B cell (primary cell): ENCODE measurements around the gene IRF2BPL. TPM values are rescaled to one million over a fixed set of nuclear protein-coding genes. Genes with fewer than 3 reads are reported as not detected.

Source experiments
- ATAC-seq: fragments of 200-7000 bp; cut with Tn5 transposase; one replicate; pipeline ENCODE4 v1.10.0; 2021; ENCODE audit warnings: low read depth, mild to moderate bottlenecking, moderate number of reproducible peaks, moderate library complexity
- CTCF ChIA-PET: fragments of 350-600 bp; sonication (Branson Sonifier 250); formaldehyde crosslinking; loops from one replicate; lab custom pipeline; 2021; ENCODE audit warnings: antibody characterized with exemption, inconsistent platforms; lab: Charles Lee
- POLR2A ChIA-PET: fragments of 350-600 bp; sonication (Branson Sonifier 250); formaldehyde crosslinking; loops from one replicate; lab custom pipeline; 2021; ENCODE audit warnings: antibody characterized with exemption; lab: Charles Lee
- DNase-seq: peaks from one replicate; pipeline ENCODE4 v3.0.0; 2013
- H2AFZ ChIP-seq: 2 replicates; pipeline ENCODE4 v1.6.1; 2012; ENCODE audit warnings: mild to moderate bottlenecking, low read depth, low read length; ENCODE audit not compliant: insufficient read depth, poor library complexity, severe bottlenecking
- H3K27ac ChIP-seq, 2 donors: 1 replicate in 1 of 2; 2 replicates in 1 of 2; pipeline ENCODE4 v1.5.1; 2012 to 2013; ENCODE audit warnings: low read length in 2 of 2, mild to moderate bottlenecking in 2 of 2, moderate library complexity in 1 of 2
- H3K27me3 ChIP-seq, 4 experiments: fragments of 200-600 bp in 1 of 4; sonication (generic) in 1 of 4; replicated peaks in 1 of 4; 1 replicate in 2 of 4; 2 replicates in 2 of 4; pipeline versions ENCODE4 v1.6.1 to v1.7.0; 2013 to 2016; ENCODE audit warnings: low read length in 3 of 4, mild to moderate bottlenecking in 2 of 4, mixed read lengths in 1 of 4, moderate library complexity in 1 of 4; ENCODE audit not compliant: insufficient read depth in 4 of 4, control insufficient read depth in 3 of 4; ENCODE audit errors: control extremely low read depth in 1 of 4
- H3K36me3 ChIP-seq, 2 experiments: replicated peaks in 1 of 2; 1 replicate in 1 of 2; 2 replicates in 1 of 2; pipeline versions ENCODE4 v1.6.1 to v1.7.1; 2013; ENCODE audit warnings: low read length in 1 of 2; ENCODE audit not compliant: insufficient read depth in 2 of 2, control insufficient read depth in 1 of 2; ENCODE audit errors: control extremely low read depth in 1 of 2, extremely low read depth in 1 of 2
- H3K4me1 ChIP-seq, 2 donors: fragments of 200-600 bp in 1 of 2; sonication (generic) in 1 of 2; 1 replicate in 1 of 2; 2 replicates in 1 of 2; pipeline versions ENCODE4 v1.5.1 to v1.6.1; 2013 to 2017; ENCODE audit warnings: low read length in 2 of 2; ENCODE audit not compliant: control insufficient read depth in 2 of 2, insufficient read depth in 2 of 2
- H3K4me2 ChIP-seq: replicated peaks from 2 replicates; pipeline ENCODE3; 2012; ENCODE audit warnings: mild to moderate bottlenecking, low read depth, low read length; ENCODE audit not compliant: poor library complexity, severe bottlenecking
- H3K4me3 ChIP-seq, 5 experiments: fragments of 200-600 bp in 1 of 5; sonication (generic) in 1 of 5; 1 replicate in 3 of 5; 2 replicates in 2 of 5; pipeline versions ENCODE4 v1.5.1 to v1.7.0; 2011 to 2016; ENCODE audit warnings: low read length in 4 of 5, mild to moderate bottlenecking in 4 of 5, low read depth in 2 of 5, control low read depth in 1 of 5, moderate library complexity in 1 of 5; ENCODE audit not compliant: insufficient read depth in 1 of 5; ENCODE audit errors: control extremely low read depth in 1 of 5, extremely low read depth in 1 of 5
- H3K79me2 ChIP-seq: fragments of 200-600 bp; sonication (generic); one replicate; pipeline ENCODE4 v1.6.0; 2016; ENCODE audit warnings: low read length; ENCODE audit not compliant: control insufficient read depth, insufficient read depth
- H3K9ac ChIP-seq: fragments of 200-600 bp; sonication (generic); 2 replicates; pipeline ENCODE4 v1.6.1; 2017; ENCODE audit warnings: mild to moderate bottlenecking, low read length, moderate library complexity
- H3K9me3 ChIP-seq, 3 donors: one replicate each; pipeline versions ENCODE4 v1.6.1 to v1.7.1; 2013; ENCODE audit warnings: low read length in 2 of 3; ENCODE audit not compliant: control insufficient read depth in 2 of 3, insufficient read depth in 1 of 3; ENCODE audit errors: control extremely low read depth in 1 of 3
- H4K20me1 ChIP-seq: 2 replicates; pipeline ENCODE4 v1.6.0; 2012; ENCODE audit warnings: mild to moderate bottlenecking, low read length; ENCODE audit not compliant: insufficient read depth, control insufficient read depth, poor library complexity, severe bottlenecking
- H3K27ac Mint-ChIP-seq: one replicate; pipeline ENCODE4 v1.8.0; 2021; ENCODE audit warnings: mixed read lengths
- H3K27me3 Mint-ChIP-seq: one replicate; pipeline ENCODE4 v1.8.0; 2021; ENCODE audit warnings: mixed read lengths
- H3K4me1 Mint-ChIP-seq: one replicate; pipeline ENCODE4 v1.8.0; 2021; ENCODE audit warnings: mixed read lengths
- H3K4me3 Mint-ChIP-seq: one replicate; pipeline ENCODE4 v1.8.0; 2021; ENCODE audit warnings: mixed read lengths
- H3K9me3 Mint-ChIP-seq: one replicate; pipeline ENCODE4 v1.8.0; 2022; ENCODE audit warnings: mixed read lengths; ENCODE audit not compliant: insufficient read depth
- EZH2 ChIP-seq: IDR thresholded peaks from 2 replicates; pipeline ENCODE4 v1.6.1; 2012; ENCODE audit warnings: borderline replicate concordance, low read depth, mild to moderate bottlenecking, moderate library complexity, low read length; ENCODE audit not compliant: insufficient read depth, poor library complexity, severe bottlenecking
- WGBS: methylation state at CpG from one replicate; pipeline ENCODE4 v1.1.5; 2013; ENCODE audit warnings: missing lambda C conversion rate; ENCODE audit not compliant: insufficient coverage; 5-methylcytosine and 5-hydroxymethylcytosine counted together
- intact Hi-C: fragments of 100-400 bp; cut with micrococcal nuclease; formaldehyde crosslinking; loops from one replicate; pipeline ENCODE4 v1.10.0; 2022
- polyA plus RNA-seq: library from polyadenylated mRNA; depleted of rRNA; stranded (reverse); fragments of >200 nt; gene quantifications from 2 replicates; pipeline ENCODE4 v1.2.3, GENCODE V29; 2012
- total RNA-seq, 2 donors: library from RNA; stranded (reverse); fragments of 120-200 nt in 1 of 2; gene quantifications; 1 replicate in 1 of 2; 2 replicates in 1 of 2; pipeline versions ENCODE4 v1.2.3 to v1.2.4, GENCODE V29; 2013 to 2022
- TF ChIP-seq, protein P1 (sequence below): fragments of 200-600 bp; IDR thresholded peaks from one replicate; pipeline ENCODE4 v1.8.0; 2022; ENCODE audit warnings: antibody characterized with exemption, mild to moderate bottlenecking

Gene IRF2BPL
- total and polyA plus RNA-seq, 2 donors (not counting 1 experiment from before 2014, with no cell fraction given), result 27.9 to 34.0 TPM

DNA sequence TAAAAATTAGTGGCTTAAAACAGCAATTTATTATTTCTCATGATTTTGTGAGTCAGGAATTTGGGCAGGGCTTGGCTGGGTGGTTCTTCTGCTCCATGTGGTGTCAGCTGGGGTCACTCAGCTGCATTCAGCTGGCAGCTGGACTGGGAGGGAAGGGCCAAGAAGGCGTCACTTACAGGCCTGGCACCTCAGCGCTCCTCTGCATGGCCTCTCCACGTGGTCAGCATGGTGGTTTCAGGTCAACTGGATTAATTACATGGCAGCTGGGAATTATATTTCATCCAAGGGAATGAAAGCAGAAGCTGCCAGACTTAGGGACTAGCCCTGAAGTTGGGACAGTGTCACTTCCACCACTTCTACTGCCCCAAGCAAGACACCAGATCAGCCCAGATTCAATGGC is 27.5 kb upstream of the IRF2BPL start:
- POLR2A ChIA-PET, result no interaction called here
- no peaks in the 10 kb centered on the region for H3K36me3 ChIP-seq
- no peak overlapping the region for H3K4me3 ChIP-seq
- Mint-ChIP-seq H3K27ac (no peak overlapping the region), H3K9me3 (no peaks in the 10 kb centered on the region), H3K4me3 (no peak overlapping the region), H3K4me1 (peaks cover 7% of the 10 kb centered on the region), H3K27me3 (no peaks in the 10 kb centered on the region)
- no peak overlapping the region for H3K27ac ChIP-seq
- H3K4me2 ChIP-seq, result no peak overlapping the region
- no peaks in the 10 kb centered on the region for H4K20me1 ChIP-seq
- H2AFZ ChIP-seq, result no peak overlapping the region
- TF ChIP-seq EZH2, result no peak
- TF ChIP-seq, protein P1, sequence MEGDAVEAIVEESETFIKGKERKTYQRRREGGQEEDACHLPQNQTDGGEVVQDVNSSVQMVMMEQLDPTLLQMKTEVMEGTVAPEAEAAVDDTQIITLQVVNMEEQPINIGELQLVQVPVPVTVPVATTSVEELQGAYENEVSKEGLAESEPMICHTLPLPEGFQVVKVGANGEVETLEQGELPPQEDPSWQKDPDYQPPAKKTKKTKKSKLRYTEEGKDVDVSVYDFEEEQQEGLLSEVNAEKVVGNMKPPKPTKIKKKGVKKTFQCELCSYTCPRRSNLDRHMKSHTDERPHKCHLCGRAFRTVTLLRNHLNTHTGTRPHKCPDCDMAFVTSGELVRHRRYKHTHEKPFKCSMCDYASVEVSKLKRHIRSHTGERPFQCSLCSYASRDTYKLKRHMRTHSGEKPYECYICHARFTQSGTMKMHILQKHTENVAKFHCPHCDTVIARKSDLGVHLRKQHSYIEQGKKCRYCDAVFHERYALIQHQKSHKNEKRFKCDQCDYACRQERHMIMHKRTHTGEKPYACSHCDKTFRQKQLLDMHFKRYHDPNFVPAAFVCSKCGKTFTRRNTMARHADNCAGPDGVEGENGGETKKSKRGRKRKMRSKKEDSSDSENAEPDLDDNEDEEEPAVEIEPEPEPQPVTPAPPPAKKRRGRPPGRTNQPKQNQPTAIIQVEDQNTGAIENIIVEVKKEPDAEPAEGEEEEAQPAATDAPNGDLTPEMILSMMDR, result no peak
- H3K79me2 ChIP-seq, result no peaks in the 10 kb centered on the region
- H3K9me3 ChIP-seq, result peaks cover 0 to 8% (median 0%) of the 10 kb centered on the region in 3 donors
- H3K9ac ChIP-seq, result no peak overlapping the region
- H3K4me1 ChIP-seq, result peaks cover 11 to 15% of the 10 kb centered on the region in 2 donors
- ATAC-seq (no peak), DNase-seq (no peak)
- H3K27me3 ChIP-seq, result no peaks in the 10 kb centered on the region
- CTCF ChIA-PET, result interaction anchor here (0.9 to 12.6 kb wide), 8 partner anchors 11 to 184 kb away, joined by 3 to 194 read pairs (median 4); no protein-coding TSS in a partner anchor
- intact Hi-C loops, result no loop called here
- no CpG with 5 or more reads among the region's 3 CpGs for WGBS

DNA sequence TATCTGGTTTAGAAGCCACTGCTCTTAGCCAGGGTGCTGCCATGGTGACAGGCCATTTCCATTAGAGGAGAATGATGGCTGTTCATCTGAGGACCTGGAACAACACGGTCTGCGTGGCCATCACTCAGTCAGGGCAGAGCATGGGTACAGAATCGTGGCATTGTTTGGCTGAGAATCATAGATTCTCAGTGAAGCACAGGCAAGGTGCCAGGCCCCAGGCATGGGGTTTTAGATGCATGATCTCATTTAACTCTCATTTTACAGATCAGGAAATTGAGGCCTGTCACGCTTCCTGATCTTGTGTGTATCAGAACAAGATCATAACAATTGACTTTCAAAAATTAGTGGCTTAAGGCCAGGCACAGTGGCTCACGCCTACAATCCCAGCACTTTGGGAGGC is 26.8 kb upstream of the IRF2BPL start:
- H3K36me3 ChIP-seq, result no peaks in the 10 kb centered on the region
- 96% methylated on average over 3 of the region's 5 CpGs for WGBS
- no peak overlapping the region for H3K9ac ChIP-seq
- peaks cover 11 to 15% of the 10 kb centered on the region in 2 donors for H3K4me1 ChIP-seq
- Mint-ChIP-seq H3K27me3 (no peaks in the 10 kb centered on the region), H3K9me3 (no peaks in the 10 kb centered on the region), H3K4me3 (no peak overlapping the region), H3K4me1 (peaks cover 7% of the 10 kb centered on the region), H3K27ac (no peak overlapping the region)
- H3K4me2 ChIP-seq, result no peak overlapping the region
- H3K27ac ChIP-seq, result no peak overlapping the region
- H3K27me3 ChIP-seq, result no peaks in the 10 kb centered on the region
- DNase-seq, result no peak
- CTCF ChIA-PET, result interaction anchor here (0.8 to 12.6 kb wide), 11 partner anchors 12 to 256 kb away, joined by 3 to 194 read pairs (median 25); partner anchors contain the start of gene IRF2BPL
- no peak overlapping the region for H3K4me3 ChIP-seq
- intact Hi-C loops, result no loop called here
- ATAC-seq, result no peak
- POLR2A ChIA-PET, result no interaction called here
- H2AFZ ChIP-seq, result no peak overlapping the region
- TF ChIP-seq EZH2, result no peak
- TF ChIP-seq, protein P1, result no peak
- peaks cover 0 to 8% (median 0%) of the 10 kb centered on the region in 3 donors for H3K9me3 ChIP-seq
- H3K79me2 ChIP-seq, result no peaks in the 10 kb centered on the region
- H4K20me1 ChIP-seq, result no peaks in the 10 kb centered on the region
